ENCODE measurements around the gene SEPTIN7.

Gene SEPTIN7

DNA sequence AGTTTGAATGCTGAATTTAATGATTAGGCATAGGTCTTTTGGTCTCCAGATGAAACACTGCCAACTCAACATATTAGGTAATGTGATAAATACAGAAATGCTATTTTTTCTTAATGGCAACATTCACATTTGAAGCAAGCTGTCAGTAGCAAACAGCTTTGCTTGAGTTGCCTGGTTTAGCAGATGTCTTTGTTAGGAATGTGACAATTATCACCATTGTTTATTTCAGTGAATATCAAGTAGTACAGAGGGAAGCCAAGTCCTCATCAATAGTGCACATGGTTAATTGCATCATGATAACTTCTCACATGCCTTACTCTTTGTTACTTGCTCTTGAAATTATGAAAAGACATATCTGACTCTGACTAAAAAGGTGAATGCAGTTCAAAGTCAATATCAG is 23.7 kb upstream of the SEPTIN7 start:
- H2AFZ ChIP-seq (ENCODE audit: low read depth, low read length): no peak overlapping the region
- no peak overlapping the region for H3K9ac ChIP-seq (ENCODE audit: low read depth, low read length)
- H3K4me1 ChIP-seq (ENCODE audit: insufficient read depth, low read length): no peaks in the 10 kb centered on the region
- H3K79me2 ChIP-seq (ENCODE audit: insufficient read depth, low read length): no peaks in the 10 kb centered on the region
- no peak overlapping the region for H3K4me3 ChIP-seq (ENCODE audit: low read depth in 1 of 2, low read length in 2 of 2)
- no peaks in the 10 kb centered on the region for H3K9me3 ChIP-seq (ENCODE audit: insufficient read depth, low read length, severe bottlenecking)
- DNase-seq: no peak
- TF ChIP-seq, protein P1, sequence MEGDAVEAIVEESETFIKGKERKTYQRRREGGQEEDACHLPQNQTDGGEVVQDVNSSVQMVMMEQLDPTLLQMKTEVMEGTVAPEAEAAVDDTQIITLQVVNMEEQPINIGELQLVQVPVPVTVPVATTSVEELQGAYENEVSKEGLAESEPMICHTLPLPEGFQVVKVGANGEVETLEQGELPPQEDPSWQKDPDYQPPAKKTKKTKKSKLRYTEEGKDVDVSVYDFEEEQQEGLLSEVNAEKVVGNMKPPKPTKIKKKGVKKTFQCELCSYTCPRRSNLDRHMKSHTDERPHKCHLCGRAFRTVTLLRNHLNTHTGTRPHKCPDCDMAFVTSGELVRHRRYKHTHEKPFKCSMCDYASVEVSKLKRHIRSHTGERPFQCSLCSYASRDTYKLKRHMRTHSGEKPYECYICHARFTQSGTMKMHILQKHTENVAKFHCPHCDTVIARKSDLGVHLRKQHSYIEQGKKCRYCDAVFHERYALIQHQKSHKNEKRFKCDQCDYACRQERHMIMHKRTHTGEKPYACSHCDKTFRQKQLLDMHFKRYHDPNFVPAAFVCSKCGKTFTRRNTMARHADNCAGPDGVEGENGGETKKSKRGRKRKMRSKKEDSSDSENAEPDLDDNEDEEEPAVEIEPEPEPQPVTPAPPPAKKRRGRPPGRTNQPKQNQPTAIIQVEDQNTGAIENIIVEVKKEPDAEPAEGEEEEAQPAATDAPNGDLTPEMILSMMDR (IDR thresholded peaks at IDR 0.05; ENCODE audit: borderline replicate concordance, extremely low read depth, low read length, poor library complexity, severe bottlenecking): no peak
- no peak for TF ChIP-seq EZH2 (IDR thresholded peaks at IDR 0.05; ENCODE audit: borderline replicate concordance, low read depth, low read length, severe bottlenecking)
- H3K27ac ChIP-seq (ENCODE audit: low read length): no peak overlapping the region
- H3K27me3 ChIP-seq (ENCODE audit: insufficient read depth, low read length, poor library complexity): no peaks in the 10 kb centered on the region
- H3K4me2 ChIP-seq (ENCODE audit: insufficient read depth, low read length): no peak overlapping the region
- no peak for ATAC-seq (ENCODE audit: insufficient read depth, low read depth)
- H3K36me3 ChIP-seq (ENCODE audit: insufficient read depth, low read length): no peaks in the 10 kb centered on the region
- no peaks in the 10 kb centered on the region for H4K20me1 ChIP-seq (ENCODE audit: insufficient read depth, low read length)

DNA sequence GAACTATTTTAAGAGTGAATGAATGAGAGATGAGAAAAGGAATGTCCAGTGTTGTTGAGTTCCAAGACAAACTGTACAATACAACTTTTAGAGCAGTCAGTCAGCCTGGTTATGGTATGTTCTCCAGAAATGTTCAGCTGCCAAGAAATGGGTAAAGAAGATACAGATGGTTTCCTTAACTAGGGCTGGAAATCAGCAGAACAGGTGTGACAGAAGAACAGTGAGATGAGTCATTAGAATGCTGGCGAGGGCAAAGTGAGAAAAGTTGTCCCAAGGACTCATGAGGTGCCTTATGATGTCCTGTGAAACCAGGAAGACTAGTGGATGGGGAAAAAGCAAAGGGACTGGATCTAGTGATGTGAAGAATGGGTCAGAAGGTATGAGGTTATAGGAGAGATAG is 20.8 kb upstream of the SEPTIN7 start:
- Histone ChIP-seq H3K4me3 (ENCODE audit: low read depth in 1 of 2, low read length in 2 of 2) (no peak overlapping the region), H3K27ac (ENCODE audit: low read length) (no peak overlapping the region), H3K4me2 (ENCODE audit: insufficient read depth, low read length) (no peak overlapping the region), H3K36me3 (ENCODE audit: insufficient read depth, low read length) (no peaks in the 10 kb centered on the region), H2AFZ (ENCODE audit: low read depth, low read length) (no peak overlapping the region), H4K20me1 (ENCODE audit: insufficient read depth, low read length) (no peaks in the 10 kb centered on the region), H3K79me2 (ENCODE audit: insufficient read depth, low read length) (no peaks in the 10 kb centered on the region), H3K4me1 (ENCODE audit: insufficient read depth, low read length) (no peaks in the 10 kb centered on the region), H3K27me3 (ENCODE audit: insufficient read depth, low read length, poor library complexity) (no peaks in the 10 kb centered on the region), H3K9me3 (ENCODE audit: insufficient read depth, low read length, severe bottlenecking) (no peaks in the 10 kb centered on the region), H3K9ac (ENCODE audit: low read depth, low read length) (no peak overlapping the region)
- no peak for ATAC-seq (ENCODE audit: insufficient read depth, low read depth)
- TF ChIP-seq EZH2 (IDR thresholded peaks at IDR 0.05; ENCODE audit: borderline replicate concordance, low read depth, low read length, severe bottlenecking): no peak
- TF ChIP-seq, protein P1 (IDR thresholded peaks at IDR 0.05; ENCODE audit: borderline replicate concordance, extremely low read depth, low read length, poor library complexity, severe bottlenecking): no peak
- DNase-seq: no peak

DNA sequence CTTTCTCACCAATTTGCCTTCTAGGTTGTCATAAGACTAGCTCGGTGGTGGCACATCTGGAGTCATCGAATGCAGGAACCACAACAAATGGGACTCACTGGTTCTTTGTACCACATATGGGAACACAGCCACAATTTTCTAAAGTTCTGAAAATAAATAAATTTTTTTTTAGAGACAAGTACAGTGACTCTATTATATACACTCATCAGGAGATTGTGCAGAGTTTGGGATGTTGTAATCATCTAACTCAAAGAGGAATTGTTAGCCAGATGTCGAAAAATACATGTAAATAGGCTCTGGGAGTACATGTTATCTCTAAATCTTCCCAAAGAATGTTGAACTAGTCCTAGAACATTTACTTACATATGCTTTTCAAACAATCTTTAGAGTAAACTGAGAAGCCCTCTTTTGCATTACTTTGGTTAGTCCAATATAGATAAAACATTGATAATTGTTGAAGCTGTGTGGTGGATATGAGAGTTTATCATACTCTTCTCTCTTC is 19.6 kb upstream of the SEPTIN7 start:
- ATAC-seq (ENCODE audit: insufficient read depth, low read depth) (no peak), DNase-seq (no peak)
- H4K20me1 ChIP-seq (ENCODE audit: insufficient read depth, low read length): no peaks in the 10 kb centered on the region

More for the DNA sequence above, 19.6 kb upstream of the SEPTIN7 start:
- Histone ChIP-seq H3K4me1 (ENCODE audit: insufficient read depth, low read length) (no peaks in the 10 kb centered on the region), H3K4me3 (ENCODE audit: low read depth in 1 of 2, low read length in 2 of 2) (no peak overlapping the region), H3K36me3 (ENCODE audit: insufficient read depth, low read length) (no peaks in the 10 kb centered on the region), H3K27ac (ENCODE audit: low read length) (no peak overlapping the region), H3K27me3 (ENCODE audit: insufficient read depth, low read length, poor library complexity) (no peaks in the 10 kb centered on the region), H3K9ac (ENCODE audit: low read depth, low read length) (no peak overlapping the region), H3K4me2 (ENCODE audit: insufficient read depth, low read length) (no peak overlapping the region), H2AFZ (ENCODE audit: low read depth, low read length) (no peak overlapping the region), H3K79me2 (ENCODE audit: insufficient read depth, low read length) (no peaks in the 10 kb centered on the region), H3K9me3 (ENCODE audit: insufficient read depth, low read length, severe bottlenecking) (no peaks in the 10 kb centered on the region)
- no peak for TF ChIP-seq EZH2 (IDR thresholded peaks at IDR 0.05; ENCODE audit: borderline replicate concordance, low read depth, low read length, severe bottlenecking)
- TF ChIP-seq, protein P1 (IDR thresholded peaks at IDR 0.05; ENCODE audit: borderline replicate concordance, extremely low read depth, low read length, poor library complexity, severe bottlenecking): no peak
